GM19468 (cell line): ENCODE data around the gene BRAF.
"Not testable (repeated sequence)": the region's sequence is repeated elsewhere in the genome, so short reads cannot be mapped to it uniquely, and the experiment has no call there.

Experiments
- ATAC-seq: cut with Tn5 transposase; IDR thresholded peaks from one replicate; pipeline ENCODE4 v1.9.1; 2021; ENCODE audit warnings: mild to moderate bottlenecking, moderate library complexity, moderate number of reproducible peaks; ENCODE audit not compliant: unreplicated experiment; ENCODE audit errors: extremely low read depth

The BRAF gene

GRCh38 chr7:140922741-140923345, 1.9 kb downstream of the BRAF start:
- no peak for ATAC-seq

- ATAC-seq = no peak
Observed at GRCh38 chr7:140920745-140921144, 4.0 kb downstream of the BRAF start.

GRCh38 chr7:140918236-140918635, 6.5 kb downstream of the BRAF start:
- no peak for ATAC-seq

GRCh38 chr7:140917258-140917657, 7.5 kb downstream of the BRAF start:
- ATAC-seq = no peak

- no peak for ATAC-seq
Observed at GRCh38 chr7:140915935-140916555, 8.7 kb downstream of the BRAF start.

GRCh38 chr7:140914083-140914482, 10.6 kb downstream of the BRAF start:
- ATAC-seq = no peak

- ATAC-seq = not testable (repeated sequence)
Observed at GRCh38 chr7:140913596-140913928, 11.2 kb downstream of the BRAF start.

GRCh38 chr7:140911746-140912145, 13.0 kb downstream of the BRAF start:
- ATAC-seq = no peak

- no peak for ATAC-seq
Observed at GRCh38 chr7:140909476-140910161, 15.1 kb downstream of the BRAF start.

- ATAC-seq = no peak
Observed at GRCh38 chr7:140908361-140908760, 16.4 kb downstream of the BRAF start.

- no peak for ATAC-seq
Observed at GRCh38 chr7:140903741-140904480, 20.8 kb downstream of the BRAF start.

GRCh38 chr7:140902303-140902953, 22.3 kb downstream of the BRAF start:
- peak; percentile 76 for ATAC-seq

- ATAC-seq = no peak
Observed at GRCh38 chr7:140901941-140902302, 22.8 kb downstream of the BRAF start.

GRCh38 chr7:140899883-140900282, 24.8 kb downstream of the BRAF start:
- ATAC-seq = no peak

GRCh38 chr7:140898786-140899536, 25.8 kb downstream of the BRAF start:
- no peak for ATAC-seq

- ATAC-seq = no peak
Observed at GRCh38 chr7:140896996-140897395, 27.7 kb downstream of the BRAF start.

- ATAC-seq = no peak
Observed at GRCh38 chr7:140889645-140890044, 35.1 kb downstream of the BRAF start.

- ATAC-seq = no peak
Observed at GRCh38 chr7:140889150-140889549, 35.6 kb downstream of the BRAF start.

GRCh38 chr7:140888087-140888486, 36.6 kb downstream of the BRAF start:
- no peak for ATAC-seq

GRCh38 chr7:140885735-140886334, 38.9 kb downstream of the BRAF start:
- ATAC-seq = no peak
